ENCODE measurements around the gene FHL5. TPM values are rescaled to one million over a fixed set of nuclear protein-coding genes. Genes with fewer than 3 reads are reported as not detected.
A peak's percentile ranks its signal among the peaks of the same experiment; 100 is the strongest.
"Not testable (repeated sequence)": the region's sequence is repeated elsewhere in the genome, so short reads cannot be mapped to it uniquely, and the experiment has no call there.

The FHL5 gene
- total RNA-seq, 2 experiments from 2014 or later = not detected

DNA sequence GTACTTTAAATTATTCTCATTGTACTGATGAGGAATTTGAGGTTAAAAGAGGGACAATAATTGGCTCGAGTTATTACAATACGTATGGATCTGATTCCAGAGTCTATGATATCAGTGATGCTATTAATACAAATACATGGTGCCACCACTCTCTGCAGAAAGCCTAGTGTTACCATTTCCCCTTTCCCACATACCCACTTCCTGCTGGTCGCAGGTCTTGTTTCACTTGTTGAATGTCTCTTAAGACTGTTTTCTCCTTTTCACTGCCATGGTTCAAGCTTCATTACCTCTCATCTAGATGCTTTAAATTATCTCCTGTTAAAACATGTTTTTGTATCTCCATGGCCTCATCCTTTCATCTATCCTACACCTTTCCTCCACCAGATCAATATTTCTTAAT is 62.0 kb downstream of the FHL5 start:
- CTCF ChIA-PET = no interaction called here
- ATAC-seq = no peak
- H3K4me3 Mint-ChIP-seq = no peak overlapping the region
- H3K36me3 Mint-ChIP-seq = no peaks in the 10 kb centered on the region
- peak; percentile 41 for DNase-seq
- no peaks in the 10 kb centered on the region for H3K9me3 Mint-ChIP-seq (ENCODE audit: low read depth)
- no peak overlapping the region for H3K27ac Mint-ChIP-seq
- H3K27me3 Mint-ChIP-seq = peaks cover 42% of the 10 kb centered on the region
- peaks cover 5% of the 10 kb centered on the region for H3K4me1 Mint-ChIP-seq

DNA sequence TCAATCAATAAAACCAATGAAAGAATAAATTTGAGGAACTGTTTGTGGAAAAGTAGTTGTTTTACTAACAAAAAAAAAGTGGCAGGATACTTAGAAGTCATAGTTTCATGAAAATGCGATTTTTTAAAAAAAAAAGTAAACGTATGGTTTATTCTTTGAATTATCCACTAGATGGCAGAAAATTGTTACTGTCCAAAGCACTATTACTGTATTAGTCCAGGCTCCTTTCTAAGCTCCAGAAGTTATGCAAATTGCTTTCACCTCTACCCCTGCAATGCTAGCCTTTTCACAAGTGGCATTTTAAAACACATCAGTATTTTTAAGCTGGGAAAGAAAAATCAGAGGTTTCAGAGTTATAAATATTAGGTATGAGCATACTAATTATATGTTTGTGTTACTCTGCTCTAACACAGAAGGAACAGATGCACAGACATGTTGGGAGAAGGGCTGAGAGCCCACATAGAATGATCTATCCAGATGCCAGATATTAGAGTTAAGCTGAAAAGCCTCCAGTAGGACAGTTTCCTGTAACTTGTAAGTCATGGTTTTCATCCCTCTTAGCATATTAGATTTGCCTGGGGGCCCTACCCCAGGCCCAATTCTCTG is 63.9 kb downstream of the FHL5 start:
- Mint-ChIP-seq H3K4me3 (no peak overlapping the region), H3K27me3 (peaks cover 28% of the 10 kb centered on the region), H3K9me3 (ENCODE audit: low read depth) (no peaks in the 10 kb centered on the region), H3K4me1 (peaks cover 5% of the 10 kb centered on the region), H3K36me3 (no peaks in the 10 kb centered on the region), H3K27ac (no peak overlapping the region)
- CTCF ChIA-PET = interaction anchor here (0.9 to 3.1 kb wide), 8 partner anchors 11 to 563 kb away, joined by 3 to 13 read pairs (median 3); no protein-coding TSS in a partner anchor
- ATAC-seq = peak; percentile 63
- DNase-seq = no peak

GRCh38 chr6:96631248-96631647 is 68.3 kb downstream of the FHL5 start:
- ATAC-seq (no peak), DNase-seq (no peak)
- no peak overlapping the region for H3K27ac Mint-ChIP-seq
- no peaks in the 10 kb centered on the region for H3K4me1 Mint-ChIP-seq
- H3K27me3 Mint-ChIP-seq = peaks cover 13% of the 10 kb centered on the region
- H3K36me3 Mint-ChIP-seq = no peaks in the 10 kb centered on the region
- H3K9me3 Mint-ChIP-seq (ENCODE audit: low read depth) = no peaks in the 10 kb centered on the region
- no peak overlapping the region for H3K4me3 Mint-ChIP-seq
- CTCF ChIA-PET = no interaction called here

GRCh38 chr6:96637979-96638378 is 75.1 kb downstream of the FHL5 start:
- ATAC-seq; CTCF ChIA-PET; H3K4me3 Mint-ChIP-seq; H3K27ac Mint-ChIP-seq; H3K36me3 Mint-ChIP-seq; H3K4me1 Mint-ChIP-seq; DNase-seq; H3K9me3 Mint-ChIP-seq (ENCODE audit: low read depth): not testable (repeated sequence)
- peaks cover 27% of the 10 kb centered on the region for H3K27me3 Mint-ChIP-seq

DNA sequence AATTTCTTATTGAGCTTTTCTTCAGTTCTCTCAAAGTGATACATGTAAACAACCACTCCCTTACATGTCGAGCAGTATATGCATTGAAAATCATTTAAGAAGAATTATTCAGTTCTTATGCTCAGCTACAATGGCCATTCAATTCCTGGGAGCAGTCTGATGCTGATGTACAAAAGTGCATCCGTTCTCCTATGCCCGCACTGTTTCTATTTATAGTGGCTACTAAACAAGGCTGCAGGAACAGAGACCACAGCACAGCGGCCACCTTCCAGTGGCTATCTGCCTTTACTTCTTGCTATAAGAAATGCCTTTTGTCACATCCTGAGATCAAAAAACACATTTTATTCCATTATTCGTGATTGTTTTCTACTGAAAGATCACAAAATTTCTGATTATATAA is 82.2 kb downstream of the FHL5 start:
- CTCF ChIA-PET = no interaction called here
- H3K4me1 Mint-ChIP-seq = no peaks in the 10 kb centered on the region
- H3K27ac Mint-ChIP-seq = no peak overlapping the region
- H3K9me3 Mint-ChIP-seq (ENCODE audit: low read depth) = no peaks in the 10 kb centered on the region
- no peak for DNase-seq
- no peak for ATAC-seq
- no peaks in the 10 kb centered on the region for H3K36me3 Mint-ChIP-seq
- peaks cover 37% of the 10 kb centered on the region for H3K27me3 Mint-ChIP-seq
- H3K4me3 Mint-ChIP-seq = no peak overlapping the region

DNA sequence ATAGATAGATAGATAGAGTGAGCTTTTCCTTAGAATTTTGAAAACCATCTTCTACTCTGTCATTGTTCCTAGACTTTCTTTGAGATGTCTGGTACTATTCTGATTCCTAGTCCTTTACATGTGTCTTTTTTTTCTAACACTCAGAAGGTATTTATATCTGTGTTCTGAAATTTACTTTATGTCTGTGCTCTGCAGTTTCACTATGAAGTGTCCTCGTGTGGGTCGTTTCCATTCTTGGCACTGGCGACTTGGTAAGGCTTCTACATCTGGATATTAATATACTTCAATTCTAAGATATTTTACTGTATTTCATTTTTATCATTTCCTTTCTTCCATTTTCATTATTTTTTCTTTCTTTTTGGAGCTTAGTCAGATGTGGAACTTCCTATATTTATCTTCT is 87.0 kb downstream of the FHL5 start:
- Mint-ChIP-seq H3K27me3 (peaks cover 34% of the 10 kb centered on the region), H3K4me3 (no peak overlapping the region), H3K36me3 (no peaks in the 10 kb centered on the region), H3K9me3 (ENCODE audit: low read depth) (no peaks in the 10 kb centered on the region), H3K27ac (no peak overlapping the region), H3K4me1 (peaks cover 4% of the 10 kb centered on the region)
- ATAC-seq (no peak), DNase-seq (no peak)
- CTCF ChIA-PET = no interaction called here

DNA sequence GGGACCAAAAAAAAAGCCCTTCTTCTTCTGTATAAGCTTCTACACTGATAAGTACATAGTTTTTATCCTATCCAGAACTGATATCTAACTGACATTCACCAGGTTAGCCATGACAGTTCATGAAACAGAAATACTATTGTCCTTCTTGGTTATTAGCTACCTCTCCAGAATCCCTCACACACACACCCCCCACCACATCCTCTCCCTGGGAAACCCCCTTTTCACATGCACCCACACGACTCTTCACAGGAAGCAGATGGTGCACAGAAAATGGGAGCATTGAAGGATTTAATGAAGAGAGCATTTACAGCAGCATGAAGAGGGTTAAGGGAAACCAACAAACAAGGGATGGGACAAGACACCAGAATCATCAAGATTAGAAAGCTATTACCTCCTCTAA is 88.9 kb downstream of the FHL5 start:
- Mint-ChIP-seq H3K27ac (no peak overlapping the region), H3K9me3 (ENCODE audit: low read depth) (no peaks in the 10 kb centered on the region), H3K27me3 (peaks cover 20% of the 10 kb centered on the region), H3K36me3 (no peaks in the 10 kb centered on the region), H3K4me3 (no peak overlapping the region), H3K4me1 (peaks cover 4% of the 10 kb centered on the region)
- ATAC-seq (no peak), DNase-seq (no peak)
- CTCF ChIA-PET = no interaction called here

- H3K27me3 Mint-ChIP-seq = peaks cover 19% of the 10 kb centered on the region
- H3K27ac Mint-ChIP-seq = no peak overlapping the region
- H3K4me3 Mint-ChIP-seq = no peak overlapping the region
- DNase-seq (no peak), ATAC-seq (no peak)
- H3K4me1 Mint-ChIP-seq = peaks cover 4% of the 10 kb centered on the region
- CTCF ChIA-PET = no interaction called here
- H3K9me3 Mint-ChIP-seq (ENCODE audit: low read depth) = no peaks in the 10 kb centered on the region
- no peaks in the 10 kb centered on the region for H3K36me3 Mint-ChIP-seq
Measured at GRCh38 chr6:96652552-96652951, 89.6 kb downstream of the FHL5 start.

GRCh38 chr6:96653181-96653580 is 90.3 kb downstream of the FHL5 start:
- H3K27ac Mint-ChIP-seq = no peak overlapping the region
- ATAC-seq = no peak

GRCh38 chr6:96656567-96656966 is 93.6 kb downstream of the FHL5 start:
- no peak for DNase-seq
- Mint-ChIP-seq H3K27me3 (peaks cover 32% of the 10 kb centered on the region), H3K4me3 (no peak overlapping the region), H3K36me3 (no peaks in the 10 kb centered on the region), H3K4me1 (peaks cover 4% of the 10 kb centered on the region), H3K27ac (no peak overlapping the region), H3K9me3 (ENCODE audit: low read depth) (no peaks in the 10 kb centered on the region)
- CTCF ChIA-PET = no interaction called here
- no peak for ATAC-seq

More at GRCh38 chr6:96653181-96653580, 90.3 kb downstream of the FHL5 start:
- CTCF ChIA-PET = no interaction called here
- peaks cover 20% of the 10 kb centered on the region for H3K27me3 Mint-ChIP-seq
- no peak for DNase-seq
- H3K36me3 Mint-ChIP-seq = no peaks in the 10 kb centered on the region
- H3K4me3 Mint-ChIP-seq = no peak overlapping the region
- H3K4me1 Mint-ChIP-seq = peaks cover 4% of the 10 kb centered on the region
- H3K9me3 Mint-ChIP-seq (ENCODE audit: low read depth) = no peaks in the 10 kb centered on the region

- H3K4me3 Mint-ChIP-seq = no peak overlapping the region
- peaks cover 29% of the 10 kb centered on the region for H3K27me3 Mint-ChIP-seq
- DNase-seq (no peak), ATAC-seq (no peak)
- H3K36me3 Mint-ChIP-seq = no peaks in the 10 kb centered on the region
- H3K9me3 Mint-ChIP-seq (ENCODE audit: low read depth) = no peaks in the 10 kb centered on the region
- no peak overlapping the region for H3K27ac Mint-ChIP-seq
- no peaks in the 10 kb centered on the region for H3K4me1 Mint-ChIP-seq
- CTCF ChIA-PET = no interaction called here
Measured at GRCh38 chr6:96657344-96657743, 94.4 kb downstream of the FHL5 start.

- Mint-ChIP-seq H3K27ac (no peak overlapping the region), H3K4me1 (no peaks in the 10 kb centered on the region), H3K4me3 (no peak overlapping the region), H3K9me3 (ENCODE audit: low read depth) (no peaks in the 10 kb centered on the region), H3K36me3 (no peaks in the 10 kb centered on the region), H3K27me3 (peaks cover 30% of the 10 kb centered on the region)
- ATAC-seq (no peak), DNase-seq (no peak)
- CTCF ChIA-PET = interaction anchor here (1.1 kb wide), 1 partner anchor 32 kb away, joined by 3 read pairs; no protein-coding TSS in a partner anchor
Measured at GRCh38 chr6:96659084-96659845, 96.3 kb downstream of the FHL5 start.

Data from activated CD8-positive, alpha-beta memory T cell treated with anti-CD3 and anti-CD28 coated beads, Interleukin-2, amount 10 ng/mL, durations not matched to agents 7 days and 5 days (primary cell).